Stimulated activated CD4-positive, alpha-beta T cell treated with anti-CD3 and anti-CD28 coated beads, Interleukin-12 subunit alpha, Interleukin-12 subunit beta, amount 100 ng/mL, for 48 hours (primary cell): ENCODE results near the gene KRT31.
"Not testable (repeated sequence)": the region's sequence is repeated elsewhere in the genome, so short reads cannot be mapped to it uniquely, and the experiment has no call there.

Source experiments
- DNase-seq, 3 donors: peaks; one replicate each; pipeline ENCODE4 v3.0.0-alpha.2; 2020; ENCODE audit warnings: low read depth in 2 of 3, low spot score in 1 of 3

The KRT31 gene

GRCh38 chr17:41396996-41397660 is at the start of gene KRT31:
Gene KRT31 (minus strand): TSS chr17:41397608. CDS start chr17:41397539, 69 bp downstream.
- DNase-seq = no peak

- no peak for DNase-seq
Observed at GRCh38 chr17:41446806-41447205, 49.4 kb upstream of the KRT31 start.

- DNase-seq = no peak
Observed at GRCh38 chr17:41444640-41445039, 47.2 kb upstream of the KRT31 start.

- no peak for DNase-seq
Observed at GRCh38 chr17:41444186-41444585, 46.8 kb upstream of the KRT31 start.

GRCh38 chr17:41442739-41443138 is 45.3 kb upstream of the KRT31 start:
- DNase-seq = no peak

- no peak for DNase-seq
Observed at GRCh38 chr17:41440531-41441033, 43.2 kb upstream of the KRT31 start, which contains the start of gene KRT38. Gene KRT38 (minus strand): TSS chr17:41440983. CDS start chr17:41440921, 62 bp downstream.

GRCh38 chr17:41439375-41439774 is 42.0 kb upstream of the KRT31 start:
- DNase-seq = no peak

- no peak for DNase-seq
Observed at GRCh38 chr17:41437769-41438168, 40.4 kb upstream of the KRT31 start.

GRCh38 chr17:41437254-41437653 is 39.8 kb upstream of the KRT31 start:
- no peak for DNase-seq

GRCh38 chr17:41434415-41434814 is 37.0 kb upstream of the KRT31 start:
- no peak for DNase-seq

GRCh38 chr17:41434005-41434404 is 36.6 kb upstream of the KRT31 start:
- DNase-seq = no peak

- no peak for DNase-seq
Observed at GRCh38 chr17:41433586-41433985, 36.2 kb upstream of the KRT31 start.

GRCh38 chr17:41430376-41430775 is 33.0 kb upstream of the KRT31 start:
- DNase-seq = not testable (repeated sequence)

- DNase-seq = no peak
Observed at GRCh38 chr17:41429667-41430066, 32.3 kb upstream of the KRT31 start.

- no peak for DNase-seq
Observed at GRCh38 chr17:41428591-41429291, 31.3 kb upstream of the KRT31 start.

GRCh38 chr17:41424111-41424635 is 26.8 kb upstream of the KRT31 start, which contains the start of gene KRT37:
Gene KRT37 (minus strand): TSS chr17:41424585. CDS start chr17:41424523, 62 bp downstream.
- no peak for DNase-seq

GRCh38 chr17:41422586-41422985 is 25.2 kb upstream of the KRT31 start:
- DNase-seq = not testable (repeated sequence)

- DNase-seq = no peak
Observed at GRCh38 chr17:41421617-41422016, 24.2 kb upstream of the KRT31 start.

- DNase-seq = no peak
Observed at GRCh38 chr17:41421116-41421515, 23.7 kb upstream of the KRT31 start.

- no peak for DNase-seq
Observed at GRCh38 chr17:41420134-41420533, 22.7 kb upstream of the KRT31 start.

GRCh38 chr17:41419716-41420115 is 22.3 kb upstream of the KRT31 start:
- DNase-seq = no peak
